ENCODE measurements around the gene EFS.
"Not testable (repeated sequence)": the region's sequence is repeated elsewhere in the genome, so short reads cannot be mapped to it uniquely, and the experiment has no call there.

Gene EFS

DNA sequence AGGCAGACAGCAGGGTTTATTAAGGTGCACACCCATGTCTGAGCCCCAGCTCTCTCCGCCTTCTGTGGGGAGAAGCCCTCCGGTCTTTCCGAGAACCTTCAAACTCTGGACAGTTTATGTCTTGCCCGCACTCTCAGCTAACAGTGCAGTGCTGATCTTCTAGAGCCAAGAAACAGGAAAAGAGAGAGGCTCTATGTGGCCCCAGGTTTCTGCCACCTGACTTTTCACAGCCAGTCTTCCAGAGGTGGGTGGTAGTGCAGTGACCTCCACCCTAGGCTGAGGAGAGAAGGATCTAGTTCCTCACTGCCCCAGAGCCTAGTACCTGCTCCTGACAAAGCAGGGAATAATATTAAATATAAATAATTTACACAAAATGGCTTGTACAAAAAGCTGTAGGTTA lies 8.3 kb downstream of the EFS start:
- no peak for DNase-seq

- no peak for DNase-seq
These were observed 9.0 kb downstream of the EFS start for GRCh38 chr14:23355871-23356435.

DNA sequence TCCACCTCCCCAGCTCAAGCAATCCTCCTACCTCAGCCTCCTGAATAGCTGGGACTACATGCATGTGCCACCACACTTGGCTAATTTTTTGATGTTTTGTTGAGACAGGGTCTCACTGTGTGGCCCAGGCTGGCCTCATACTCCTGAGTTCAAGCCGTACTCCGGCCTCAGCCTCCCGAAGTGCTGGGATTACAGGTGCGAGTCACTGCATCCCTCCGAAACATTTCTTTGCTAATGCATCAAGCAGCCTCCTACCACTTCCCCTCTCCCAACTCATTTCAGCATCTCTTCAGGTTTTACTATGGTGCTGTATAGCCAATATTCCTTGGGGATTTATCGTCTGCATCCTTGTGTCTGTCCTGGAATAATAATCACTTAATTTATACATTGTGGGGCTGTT lies 10.0 kb downstream of the EFS start:
- DNase-seq: no peak

DNA sequence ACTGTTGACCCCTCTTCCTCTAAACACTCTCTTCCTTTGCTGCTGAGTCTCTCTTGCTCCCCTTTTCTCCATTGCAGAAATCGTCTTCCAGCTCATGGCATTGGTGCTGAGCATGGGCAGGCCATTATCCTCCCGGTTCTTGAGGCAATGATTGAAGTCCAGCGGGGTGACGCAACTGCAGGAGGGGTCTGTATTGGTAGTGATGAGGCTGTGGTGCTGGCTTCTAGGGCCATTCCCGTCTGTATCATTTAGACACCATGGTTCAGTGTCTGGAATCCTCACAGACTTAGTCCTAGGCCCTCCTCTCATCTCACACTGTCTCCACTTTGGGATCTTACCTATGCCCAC lies 11.6 kb downstream of the EFS start:
- DNase-seq: no peak

DNA sequence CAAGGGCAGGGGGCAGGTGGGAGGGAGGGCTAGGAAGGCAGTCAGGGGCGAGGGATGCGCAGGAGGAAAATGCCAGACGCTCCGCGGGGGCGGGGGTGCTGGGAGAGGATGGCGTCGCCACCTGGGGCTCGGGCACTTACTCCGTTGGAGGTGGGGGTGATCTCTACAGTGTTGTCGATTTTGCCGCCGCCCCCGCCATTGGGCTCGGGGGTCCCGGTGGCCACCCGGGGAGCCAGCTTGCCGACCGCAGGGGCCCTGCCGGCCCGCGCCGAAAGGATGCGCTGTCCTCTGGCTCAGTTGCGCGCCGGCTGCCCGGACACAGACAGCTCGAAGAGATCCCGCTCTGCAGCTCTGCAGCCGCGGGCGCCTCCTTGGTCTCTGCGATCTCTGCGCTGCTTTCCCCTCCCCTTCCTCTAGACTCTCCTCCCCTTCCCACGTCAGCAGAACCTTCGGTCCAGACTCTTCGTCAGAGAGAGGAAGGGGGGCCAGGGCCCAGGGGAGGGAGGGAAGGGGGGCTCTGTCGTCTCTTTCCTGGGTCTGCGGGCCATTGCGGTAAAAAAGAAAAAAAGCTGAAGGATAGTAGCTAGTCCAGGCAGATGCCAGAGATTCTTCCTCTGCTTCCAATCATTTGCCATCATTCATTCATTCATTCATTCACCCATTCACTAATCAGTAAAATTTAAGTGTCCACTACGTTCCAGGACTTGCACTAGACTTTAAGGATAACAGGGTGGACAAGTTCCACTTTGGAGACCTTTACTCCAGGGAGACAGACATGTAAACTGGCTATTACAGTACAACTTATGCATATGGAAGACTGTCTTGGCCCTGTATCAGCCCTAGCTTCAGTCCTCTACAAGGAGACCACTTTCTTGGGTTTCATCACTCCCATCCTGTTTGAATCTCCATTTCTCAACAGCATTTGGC lies 12.2 kb downstream of the EFS start, which contains the start of gene SLC22A17:
SLC22A17 (minus strand) TSS at position 382 of the 927 bp plus-strand sequence.
- peak; percentile 77 for DNase-seq

- DNase-seq: peak; percentile 32
These were observed 13.1 kb downstream of the EFS start for GRCh38 chr14:23351681-23352505.

DNA sequence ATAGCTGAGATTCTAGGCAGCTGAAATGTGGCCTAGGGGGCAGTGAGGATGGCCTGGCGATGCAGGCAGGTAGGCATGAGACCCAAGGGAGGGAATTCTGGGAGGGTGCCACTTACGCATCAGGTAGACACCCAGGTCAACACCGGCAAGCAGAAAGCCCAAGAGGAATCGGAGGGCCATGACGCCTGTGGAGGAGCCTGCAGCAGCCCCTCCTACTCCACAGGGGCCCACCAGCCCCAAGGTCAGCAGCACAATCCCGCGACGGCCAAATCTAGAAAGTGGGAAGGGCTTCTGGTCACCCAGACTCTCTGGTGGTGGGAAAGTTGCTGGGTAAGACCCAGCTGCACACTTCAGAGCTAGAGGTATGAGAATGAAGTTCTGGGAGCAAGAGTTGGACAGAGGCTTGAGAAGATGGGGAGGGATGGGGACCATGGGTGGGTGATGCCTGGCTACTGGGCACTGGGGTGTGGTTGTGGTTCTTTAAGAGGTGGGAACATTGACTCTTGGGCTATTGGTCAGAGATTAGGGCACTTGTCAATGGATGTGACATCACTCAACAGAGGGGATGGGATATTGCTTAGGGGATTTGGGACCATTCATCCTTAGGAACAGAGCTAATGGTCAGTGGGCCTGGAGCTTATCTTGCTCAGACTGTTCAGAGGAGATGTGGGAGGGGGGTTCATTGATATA lies 15.7 kb downstream of the EFS start:
- DNase-seq: no peak

GRCh38 chr14:23348297-23348655 lies 16.7 kb downstream of the EFS start:
- DNase-seq: no peak

DNA sequence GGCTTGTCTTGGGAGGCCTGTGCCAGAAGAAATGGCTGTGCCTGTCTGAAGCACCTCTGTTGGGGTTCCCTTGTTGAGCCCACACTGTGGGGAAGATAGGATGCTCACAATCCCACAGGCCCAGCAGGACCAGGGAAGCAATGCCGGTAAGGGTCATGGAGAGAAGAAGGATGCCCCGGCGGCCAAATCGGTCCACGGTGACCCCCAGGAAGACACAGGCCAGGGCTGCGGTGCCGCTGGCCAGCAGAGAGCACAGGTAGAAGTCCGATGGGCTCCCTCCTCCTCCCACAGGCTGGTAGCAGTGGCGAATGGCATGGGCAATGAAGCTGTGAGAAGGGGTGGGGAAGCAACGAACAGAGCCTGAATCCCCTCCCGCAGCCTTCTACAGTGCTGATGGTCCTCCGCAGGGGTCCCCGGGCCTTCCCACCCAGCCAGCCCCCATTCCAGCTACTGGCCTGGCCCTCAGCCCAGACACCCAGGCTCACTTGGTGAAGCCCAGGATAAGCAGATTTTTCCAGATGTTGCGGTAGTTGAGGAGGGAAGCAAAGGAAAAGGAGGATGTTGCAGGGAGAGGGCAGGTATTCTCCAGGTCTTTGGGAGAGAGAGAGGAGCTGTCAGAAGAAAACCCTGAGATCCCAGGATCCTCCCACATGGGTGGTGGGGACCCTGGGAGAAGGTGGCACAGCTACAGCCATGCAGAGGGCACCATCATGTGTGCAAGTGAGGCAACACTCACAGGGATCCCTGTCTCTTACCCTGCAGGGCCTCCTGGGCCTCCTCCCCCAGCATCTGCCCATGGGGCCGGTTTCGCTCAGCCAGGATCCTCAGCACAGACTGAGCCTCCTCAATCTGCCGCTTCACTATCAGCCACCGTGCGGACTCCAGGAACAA lies 17.3 kb downstream of the EFS start:
- DNase-seq: no peak

DNA sequence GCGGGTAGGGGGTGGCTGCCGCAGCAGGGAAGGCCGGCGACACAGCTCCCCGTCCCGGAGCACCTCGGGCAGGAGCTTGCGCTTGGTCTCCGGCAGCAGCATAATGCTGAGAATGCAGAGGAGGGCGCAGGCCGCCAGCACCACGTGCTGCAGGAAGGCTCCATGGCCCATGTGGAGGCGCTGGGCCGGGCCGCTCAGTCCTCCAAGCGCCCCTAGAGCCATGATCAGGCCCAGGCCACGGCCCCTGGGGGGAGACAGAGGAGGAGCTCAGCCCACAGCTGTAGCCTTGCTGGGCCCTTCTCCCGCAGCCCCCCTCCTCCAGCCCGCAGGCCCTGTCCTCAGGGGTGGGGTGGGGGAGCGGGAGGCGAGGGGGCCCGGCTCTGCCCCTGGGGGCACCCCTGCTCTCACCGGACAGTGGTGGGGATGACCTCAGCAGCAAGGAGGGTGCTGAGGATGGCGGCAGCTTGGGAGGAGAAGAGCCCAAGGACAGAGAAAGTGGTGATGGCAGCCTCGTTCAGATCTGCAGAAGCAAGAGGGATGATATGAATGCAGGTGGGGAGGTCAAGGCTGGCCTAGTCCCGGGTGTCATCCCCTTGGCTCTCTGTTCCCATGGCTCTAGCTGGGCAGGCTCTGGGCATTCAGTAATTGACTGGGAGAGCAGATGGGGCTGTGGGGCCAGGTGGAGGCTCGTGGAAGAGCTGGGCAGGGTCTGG lies 18.1 kb downstream of the EFS start:
- DNase-seq: no peak

DNA sequence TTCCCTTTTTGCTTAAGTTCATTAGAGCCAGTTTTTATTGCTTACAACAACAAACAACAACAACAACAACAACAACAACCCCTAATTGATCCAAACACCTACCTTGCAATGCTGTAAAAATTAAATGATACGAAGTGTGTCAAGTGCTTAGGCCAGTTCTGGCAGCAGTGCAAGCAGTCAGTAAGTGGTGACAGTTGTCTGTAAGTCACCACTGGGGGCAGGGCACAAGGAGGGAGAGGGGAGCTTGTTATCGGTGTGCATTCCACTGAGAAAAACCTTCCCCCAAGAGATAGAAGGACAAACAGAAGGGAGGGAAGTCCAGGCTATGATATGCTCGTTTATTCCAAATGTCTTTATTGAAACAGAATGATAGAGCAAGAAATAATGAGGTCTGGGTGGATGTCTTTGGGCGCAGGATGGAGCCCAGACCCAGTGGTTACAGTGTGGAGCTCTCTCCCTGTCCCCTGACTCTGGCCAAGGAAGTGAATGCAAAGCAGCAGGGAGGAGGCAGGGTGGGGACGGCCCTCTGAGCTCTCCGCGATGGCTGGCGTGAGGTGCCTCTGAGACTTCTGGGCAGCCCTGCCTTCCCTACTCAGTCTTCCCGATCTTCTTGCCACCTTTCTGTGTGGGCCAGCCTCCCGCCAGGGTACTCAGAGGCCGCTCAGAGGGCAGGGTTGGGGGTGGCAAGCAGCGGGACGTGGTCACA lies 18.8 kb downstream of the EFS start:
- DNase-seq: no peak

DNA sequence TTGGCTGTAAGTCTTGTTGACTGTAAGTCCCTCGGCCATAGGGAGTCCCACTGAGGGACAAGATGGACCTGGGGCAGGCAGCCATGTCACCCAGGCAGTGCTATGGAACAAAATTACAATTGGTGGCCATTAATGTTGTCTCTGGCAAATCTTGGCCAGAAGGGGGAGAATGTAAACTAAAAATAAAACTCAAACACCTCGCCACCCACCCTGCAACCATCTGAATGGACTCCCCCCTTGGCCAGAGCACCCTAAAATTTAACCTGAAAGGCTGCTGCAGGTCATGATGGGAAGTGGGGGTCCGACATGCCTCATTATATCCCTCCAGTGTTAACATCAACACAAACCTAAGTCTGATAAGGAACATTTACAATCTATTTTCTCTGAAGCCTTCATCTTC lies 20.5 kb downstream of the EFS start:
- no peak for DNase-seq

GRCh38 chr14:23339506-23340268 lies 25.3 kb downstream of the EFS start:
- DNase-seq: no peak

DNA sequence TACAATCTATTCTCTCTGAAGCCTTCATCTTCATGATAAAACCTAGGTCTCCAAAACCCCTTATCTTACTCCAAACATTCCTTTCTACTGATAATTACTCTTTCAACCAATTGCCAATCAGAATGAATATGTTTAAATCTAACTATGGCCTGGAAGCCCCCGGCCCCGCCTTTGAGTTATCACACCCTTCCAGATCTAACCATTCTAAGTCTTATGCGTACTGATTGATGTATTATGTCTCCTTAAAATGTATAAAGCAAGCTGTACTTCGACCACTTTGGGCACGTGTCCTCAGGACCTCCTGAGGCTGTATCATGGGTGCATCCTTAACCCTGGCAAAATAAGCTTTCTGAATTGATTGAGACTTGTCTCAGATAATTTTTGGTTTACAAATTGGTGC lies 29.3 kb downstream of the EFS start:
- no peak for DNase-seq

DNA sequence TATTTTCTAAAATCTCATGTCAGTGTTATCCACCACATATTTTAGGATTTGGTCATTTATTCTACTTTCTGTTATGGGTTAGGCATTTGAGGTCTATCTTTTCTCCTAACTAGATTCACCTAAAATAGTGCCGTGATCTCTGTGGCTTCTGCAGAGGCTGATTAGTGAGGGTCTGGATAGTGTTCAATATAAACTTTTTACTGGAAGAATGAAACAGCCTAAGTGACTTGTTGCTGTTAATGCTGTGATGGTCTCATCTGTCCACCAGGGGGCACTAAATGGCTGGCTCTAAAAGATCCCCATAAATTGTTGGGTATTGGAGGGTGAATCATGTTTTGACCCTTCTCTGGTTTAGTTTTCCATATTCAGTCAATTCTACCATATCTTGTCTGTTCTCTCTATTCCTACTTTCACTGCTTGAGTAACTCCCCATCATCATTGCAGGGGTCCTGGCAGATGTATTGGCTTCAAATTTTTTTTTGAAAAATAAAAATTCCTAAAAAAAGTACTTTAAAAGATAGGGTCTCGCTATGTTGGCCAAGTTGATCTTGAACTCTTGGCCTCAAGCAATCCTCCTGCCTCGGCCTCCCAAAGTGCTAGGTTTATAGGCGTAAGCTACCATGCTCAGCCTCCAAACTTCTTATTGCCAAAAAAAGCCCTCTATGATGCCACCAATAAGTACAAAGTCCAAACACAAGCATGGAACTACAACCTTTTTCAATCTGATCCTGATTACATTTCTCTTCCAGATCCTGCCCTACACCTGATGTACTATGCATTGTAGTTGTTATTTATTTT lies 36.8 kb downstream of the EFS start:
- DNase-seq: peak; percentile 77

DNA sequence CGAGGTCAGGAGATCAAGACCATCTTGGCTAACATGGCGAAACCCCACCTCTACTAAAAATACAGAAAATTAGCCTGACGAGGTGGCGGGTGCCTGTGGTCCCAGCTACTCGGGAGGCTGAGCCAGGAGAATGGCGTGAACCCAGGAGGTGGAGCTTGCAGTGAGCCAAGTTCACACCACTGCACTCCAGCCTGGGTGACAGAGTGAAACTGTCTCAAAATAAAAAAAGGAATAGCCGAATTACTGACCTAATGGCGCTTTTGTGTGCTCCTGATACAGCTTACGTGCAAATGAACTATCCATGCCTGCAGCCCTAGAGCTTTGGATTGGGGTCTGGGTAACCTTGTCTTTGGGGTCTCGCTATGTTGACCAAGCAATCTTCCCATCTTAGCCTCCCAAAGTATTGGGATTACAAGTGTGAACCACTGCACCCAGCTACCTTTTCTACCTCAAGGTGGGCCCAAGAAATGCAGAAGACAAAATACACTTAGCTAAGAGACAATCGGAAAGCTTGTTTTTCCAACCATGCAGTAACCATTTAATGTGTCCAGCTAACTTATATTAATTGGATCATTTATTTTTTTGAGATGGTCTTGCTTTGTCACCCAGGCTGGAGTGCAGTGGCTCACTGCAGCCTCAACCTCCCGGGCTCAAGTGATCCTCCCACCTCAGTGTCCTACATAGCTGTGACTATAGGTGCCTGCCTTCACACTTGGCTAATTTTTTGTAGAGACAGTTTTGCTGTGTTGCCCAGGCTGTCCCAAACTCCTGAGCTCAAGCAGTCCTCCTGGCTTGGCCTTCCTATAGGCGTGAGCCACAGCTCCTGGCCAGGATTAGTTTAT lies 38.3 kb downstream of the EFS start:
- no peak for DNase-seq

DNA sequence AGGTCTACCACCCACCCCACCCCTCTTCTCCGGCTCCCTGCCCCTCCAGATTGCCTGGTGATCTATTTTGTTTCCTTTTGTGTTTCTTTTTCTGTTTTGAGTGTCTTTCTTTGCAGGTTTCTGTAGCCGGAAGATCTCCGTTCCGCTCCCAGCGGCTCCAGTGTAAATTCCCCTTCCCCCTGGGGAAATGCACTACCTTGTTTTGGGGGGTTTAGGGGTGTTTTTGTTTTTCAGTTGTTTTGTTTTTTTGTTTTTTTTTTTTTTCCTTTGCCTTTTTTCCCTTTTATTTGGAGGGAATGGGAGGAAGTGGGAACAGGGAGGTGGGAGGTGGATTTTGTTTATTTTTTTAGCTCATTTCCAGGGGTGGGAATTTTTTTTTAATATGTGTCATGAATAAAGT lies 39.2 kb downstream of the EFS start:
- DNase-seq: not testable (repeated sequence)

- no peak for DNase-seq
These were observed 40.0 kb downstream of the EFS start for GRCh38 chr14:23324993-23325392.
